ENCODE measurements around the gene CPSF6.
"Not testable (repeated sequence)": the region's sequence is repeated elsewhere in the genome, so short reads cannot be mapped to it uniquely, and the experiment has no call there.

The CPSF6 gene

GRCh38 chr12:69262264-69262974 lies 23.1 kb downstream of the CPSF6 start:
- DNase-seq: no peak

- DNase-seq: no peak
Measured at GRCh38 chr12:69265205-69265604, 25.8 kb downstream of the CPSF6 start.

- DNase-seq: not testable (repeated sequence)
Measured at GRCh38 chr12:69265633-69266032, 26.3 kb downstream of the CPSF6 start.

GRCh38 chr12:69266036-69266635 lies 26.8 kb downstream of the CPSF6 start:
- DNase-seq: no peak

- DNase-seq: no peak
Measured at GRCh38 chr12:69269736-69270135, 30.4 kb downstream of the CPSF6 start.

GRCh38 chr12:69272511-69272910 lies 33.1 kb downstream of the CPSF6 start:
- DNase-seq: no peak

- peak; percentile 13 to 61 for DNase-seq
Measured at GRCh38 chr12:69274861-69275260, 35.5 kb downstream of the CPSF6 start.

- peak in 1 of 2 experiments; percentile 51 for DNase-seq
Measured at GRCh38 chr12:69275471-69275891, 36.1 kb downstream of the CPSF6 start.

GRCh38 chr12:69278814-69279782 lies 39.7 kb downstream of the CPSF6 start:
- no peak for DNase-seq

GRCh38 chr12:69284131-69284530 lies 44.8 kb downstream of the CPSF6 start:
- DNase-seq: peak; percentile 37 to 74

GRCh38 chr12:69287556-69287955 lies 48.2 kb downstream of the CPSF6 start:
- DNase-seq: no peak

GRCh38 chr12:69290545-69291277 lies 51.3 kb downstream of the CPSF6 start:
- DNase-seq: peak; percentile 42 to 85

- no peak for DNase-seq
Measured at GRCh38 chr12:69291278-69291593, 51.9 kb downstream of the CPSF6 start.

- no peak for DNase-seq
Measured at GRCh38 chr12:69298133-69298532, 58.8 kb downstream of the CPSF6 start.

- DNase-seq: no peak
Measured at GRCh38 chr12:69298947-69299346, 59.6 kb downstream of the CPSF6 start.

GRCh38 chr12:69304284-69304683 lies 64.9 kb downstream of the CPSF6 start:
- DNase-seq: no peak

GRCh38 chr12:69309461-69309860 lies 70.1 kb downstream of the CPSF6 start:
- DNase-seq: no peak

GRCh38 chr12:69313209-69313608 lies 73.8 kb downstream of the CPSF6 start:
- DNase-seq: no peak

GRCh38 chr12:69316784-69317183 lies 77.4 kb downstream of the CPSF6 start:
- not testable (repeated sequence) for DNase-seq

- DNase-seq: not testable (repeated sequence)
Measured at GRCh38 chr12:69317233-69317632, 77.9 kb downstream of the CPSF6 start.

GRCh38 chr12:69318225-69318624 lies 78.9 kb downstream of the CPSF6 start:
- no peak for DNase-seq

- DNase-seq: no peak
Measured at GRCh38 chr12:69321351-69321750, 82.0 kb downstream of the CPSF6 start.

All from NCI-H446 (cell line).